GM12801 (cell line): ENCODE data around the gene FTMT.

Experiments used
- CTCF ChIP-seq: IDR thresholded peaks from one replicate; pipeline ENCODE4 v1.5.1; 2011; ENCODE audit warnings: control low read depth; ENCODE audit not compliant: insufficient read length; ENCODE audit errors: extremely low read depth

FTMT gene

GRCh38 chr5:121850272-121850671 is 1.4 kb upstream of the FTMT start:
- TF ChIP-seq CTCF: no peak

- TF ChIP-seq CTCF: no peak
Observed at GRCh38 chr5:121853850-121854249, 2.2 kb downstream of the FTMT start.

GRCh38 chr5:121862801-121863200 is 11.1 kb downstream of the FTMT start:
- TF ChIP-seq CTCF: no peak

- TF ChIP-seq CTCF: no peak
Observed at GRCh38 chr5:121863753-121864285, 12.1 kb downstream of the FTMT start.

- TF ChIP-seq CTCF: no peak
Observed at GRCh38 chr5:121867403-121867802, 15.7 kb downstream of the FTMT start.

GRCh38 chr5:121870489-121870888 is 18.8 kb downstream of the FTMT start:
- no peak for TF ChIP-seq CTCF

- TF ChIP-seq CTCF: no peak
Observed at GRCh38 chr5:121872856-121873255, 21.2 kb downstream of the FTMT start.

- no peak for TF ChIP-seq CTCF
Observed at GRCh38 chr5:121873409-121873808, 21.7 kb downstream of the FTMT start.
